Globus pallidus (tissue), 1 donor: ENCODE data around the gene OR1D5.
A peak's percentile ranks its signal among the peaks of the same experiment; 100 is the strongest.
"Not testable (repeated sequence)": the region's sequence is repeated elsewhere in the genome, so short reads cannot be mapped to it uniquely, and the experiment has no call there.

Source experiments
- DNase-seq: peaks from one replicate; pipeline ENCODE4 v3.0.0-alpha.2; 2015; ENCODE audit warnings: low spot score

The OR1D5 gene, protein sequence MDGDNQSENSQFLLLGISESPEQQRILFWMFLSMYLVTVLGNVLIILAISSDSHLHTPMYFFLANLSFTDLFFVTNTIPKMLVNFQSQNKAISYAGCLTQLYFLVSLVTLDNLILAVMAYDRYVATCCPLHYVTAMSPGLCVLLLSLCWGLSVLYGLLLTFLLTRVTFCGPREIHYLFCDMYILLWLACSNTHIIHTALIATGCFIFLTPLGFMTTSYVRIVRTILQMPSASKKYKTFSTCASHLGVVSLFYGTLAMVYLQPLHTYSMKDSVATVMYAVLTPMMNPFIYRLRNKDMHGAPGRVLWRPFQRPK

DNA sequence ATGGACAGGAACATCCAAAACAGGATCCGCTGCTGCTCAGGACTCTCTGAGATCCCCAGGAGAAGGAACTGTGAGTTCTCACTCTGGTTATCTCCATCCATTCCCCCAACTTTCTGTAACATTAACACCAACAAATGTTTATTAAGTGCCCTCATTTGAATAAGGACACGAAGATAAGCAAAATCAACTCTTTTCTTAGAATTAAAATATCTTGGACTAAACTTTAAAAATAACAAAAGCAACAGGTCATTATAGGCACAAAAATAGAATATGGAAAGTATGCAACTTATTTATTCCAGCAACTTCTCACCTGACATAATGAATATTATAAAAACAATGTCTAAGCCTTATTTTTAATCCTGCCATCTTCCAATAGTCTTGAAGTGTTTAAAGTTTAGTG lies at the start of gene OR1D5:
OR1D5 (minus strand) TSS at position 101 of the 400 bp plus-strand sequence; CDS start at position 101, 0 bp downstream.
- not testable (repeated sequence) for DNase-seq

DNA sequence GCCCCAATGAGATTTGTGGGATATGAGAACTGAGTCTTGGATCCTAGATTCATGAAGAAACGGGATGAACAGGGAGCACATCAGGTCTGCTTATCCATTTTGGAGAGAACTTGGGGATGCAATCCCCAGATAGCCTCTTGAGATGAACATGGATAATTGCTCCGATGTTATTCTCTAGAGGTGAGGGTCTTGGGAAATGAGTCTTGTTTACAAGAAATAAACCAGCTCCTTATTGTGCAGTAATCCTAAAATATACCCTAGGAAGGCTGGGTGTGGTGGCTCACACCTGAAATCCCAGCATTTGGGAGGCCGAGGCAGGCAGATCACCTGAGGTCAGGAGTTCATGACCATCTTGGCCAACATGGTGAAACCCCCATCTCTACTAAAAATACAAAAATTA lies 40.9 kb upstream of the OR1D5 start, which contains the start of gene OR1D2:
OR1D2 (minus strand) TSS at position 101 of the 400 bp plus-strand sequence. CDS start 11,426 bp downstream, outside the sequence.
- no peak for DNase-seq

DNA sequence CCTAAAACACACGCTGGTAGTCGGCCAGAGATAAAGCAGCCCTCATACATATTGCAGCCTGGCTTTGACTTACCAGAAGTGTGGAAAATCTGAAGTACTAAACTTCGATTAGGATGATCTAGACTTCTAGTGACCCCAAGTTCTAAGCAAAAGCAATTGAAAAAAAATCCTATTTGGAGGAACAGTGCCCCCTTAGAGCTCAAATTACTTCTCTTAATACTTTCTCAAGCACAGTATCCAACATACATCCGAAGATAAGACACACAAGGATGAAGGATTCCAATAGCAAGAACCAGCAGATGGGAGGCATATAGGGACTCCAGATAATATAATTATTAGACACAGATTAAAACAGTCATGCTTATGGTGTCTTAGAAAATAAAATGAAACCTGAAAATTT lies 10.4 kb upstream of the OR1D5 start:
- not testable (repeated sequence) for DNase-seq

DNA sequence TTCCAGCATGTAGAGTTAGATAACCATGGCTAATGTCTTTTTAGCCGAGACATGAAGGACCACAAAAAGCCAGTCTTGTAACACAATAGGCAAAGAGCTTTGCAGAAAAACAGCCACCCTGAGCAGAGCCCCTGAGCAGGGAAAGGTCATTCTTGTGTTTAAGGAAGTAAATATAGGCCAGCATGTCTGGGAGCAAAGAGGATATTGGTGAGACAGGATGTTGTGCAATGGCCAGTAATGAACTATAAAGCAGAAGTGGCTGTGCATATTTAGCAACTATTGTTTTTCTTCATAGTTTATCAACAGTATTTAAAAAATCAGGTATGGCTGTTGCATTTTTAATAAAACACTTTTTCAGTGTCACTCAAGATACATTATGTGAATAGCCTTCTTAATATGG lies 1.8 kb upstream of the OR1D5 start:
- DNase-seq, result peak; percentile 38

DNA sequence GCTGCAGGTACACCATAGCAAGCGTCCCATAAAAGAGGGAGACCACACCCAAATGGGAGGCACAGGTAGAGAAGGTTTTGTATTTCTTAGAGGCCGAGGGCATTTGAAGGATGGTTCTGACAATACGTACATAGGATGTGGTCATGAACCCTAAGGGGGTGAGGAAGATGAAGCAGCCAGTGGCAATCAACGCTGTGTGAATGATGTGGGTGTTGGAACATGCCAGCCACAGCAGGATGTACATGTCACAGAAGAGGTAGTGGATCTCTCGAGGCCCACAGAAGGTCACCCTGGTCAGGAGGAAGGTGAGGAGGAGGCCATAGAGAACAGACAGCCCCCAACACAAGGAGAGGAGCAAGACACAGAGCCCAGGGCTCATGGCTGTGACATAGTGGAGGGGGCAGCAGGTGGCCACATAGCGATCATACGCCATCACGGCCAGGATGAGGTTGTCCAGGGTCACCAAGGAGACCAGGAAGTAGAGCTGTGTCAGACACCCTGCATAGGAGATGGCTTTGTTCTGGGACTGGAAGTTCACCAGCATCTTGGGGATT lies 506 bp downstream of the OR1D5 start:
- DNase-seq, result not testable (repeated sequence)

DNA sequence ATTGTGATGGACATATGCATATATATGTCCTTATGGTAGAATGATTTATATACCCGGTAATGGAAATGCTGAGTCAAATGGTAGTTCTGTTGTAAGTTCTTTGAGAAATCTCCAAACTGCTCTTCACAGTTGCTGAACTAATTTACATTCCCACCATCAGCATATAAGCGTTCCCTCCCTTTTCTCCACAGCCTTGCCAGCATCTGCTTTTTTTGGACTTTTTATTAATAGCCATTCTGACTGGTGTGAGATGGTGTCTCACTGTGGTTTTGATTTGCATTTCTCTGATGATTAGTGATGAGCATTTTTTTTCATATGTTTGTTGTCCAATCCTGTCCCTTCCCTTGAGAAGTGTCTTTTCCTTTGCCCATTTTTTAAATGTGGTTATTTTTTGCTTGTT lies 8.5 kb downstream of the OR1D5 start:
- not testable (repeated sequence) for DNase-seq

DNA sequence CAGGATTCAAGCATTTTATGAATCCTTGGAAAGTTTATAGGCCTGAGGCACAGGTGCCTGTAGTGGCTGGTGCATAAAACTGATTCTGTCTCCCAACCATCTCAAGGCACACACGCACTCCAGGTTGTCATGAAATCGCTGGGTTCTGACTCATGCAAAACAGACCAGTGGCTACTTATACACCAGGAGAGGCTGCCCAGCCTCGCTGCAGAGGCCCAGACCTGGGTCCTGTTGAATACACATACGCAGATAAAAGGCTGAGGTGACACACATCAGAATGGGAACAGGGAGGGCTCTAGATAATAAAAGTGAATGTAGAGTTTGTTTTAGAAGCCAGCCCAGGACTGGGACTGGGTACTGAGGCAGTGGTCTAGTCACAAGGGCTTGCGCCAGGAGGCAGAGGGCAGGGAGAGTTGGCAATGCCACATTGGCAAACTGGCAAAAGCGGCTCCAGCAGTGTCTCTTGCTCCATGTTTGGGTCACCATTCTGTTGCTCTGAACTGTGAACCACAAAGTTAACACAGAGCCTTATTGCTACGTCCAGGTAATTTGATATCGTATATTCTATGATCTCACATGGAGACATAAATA lies 13.6 kb downstream of the OR1D5 start:
- DNase-seq, result no peak

DNA sequence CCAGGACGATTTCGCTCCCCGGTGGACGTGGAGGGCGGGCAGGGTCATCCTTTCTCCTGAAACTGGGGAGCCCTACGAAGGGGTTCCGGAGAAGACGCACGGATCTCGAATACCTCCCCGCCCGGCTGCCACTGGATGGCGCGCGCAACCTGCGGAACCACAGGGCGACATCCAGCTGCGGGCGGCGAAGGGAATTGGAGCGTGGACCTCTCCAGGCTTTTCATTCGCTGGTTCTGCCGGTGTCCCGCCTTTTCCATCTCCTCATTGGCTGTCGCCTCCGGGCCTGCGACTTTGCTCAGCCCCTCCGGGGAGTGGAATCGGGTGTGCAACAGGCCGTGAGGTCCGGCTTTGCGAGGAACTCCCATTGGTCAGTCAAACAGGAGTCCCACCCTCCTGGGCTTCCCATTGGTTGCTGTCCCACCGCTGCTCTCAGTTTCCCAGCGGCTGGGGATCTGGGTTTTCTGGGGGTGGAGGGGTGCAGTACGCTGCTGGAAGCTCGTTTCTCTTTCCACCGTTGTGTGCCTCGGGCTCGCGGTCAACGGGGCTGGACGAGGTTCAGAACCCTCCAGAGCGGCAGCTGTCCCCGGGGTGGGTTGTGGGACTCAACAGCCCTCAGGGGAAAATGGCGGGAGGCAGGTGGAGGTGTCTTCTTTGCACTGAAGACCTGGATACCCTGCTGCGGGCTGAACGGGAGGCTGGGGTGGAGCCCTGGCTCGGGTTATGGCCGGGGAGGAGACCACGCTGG lies 14.5 kb downstream of the OR1D5 start:
- peak; percentile 100 for DNase-seq

DNA sequence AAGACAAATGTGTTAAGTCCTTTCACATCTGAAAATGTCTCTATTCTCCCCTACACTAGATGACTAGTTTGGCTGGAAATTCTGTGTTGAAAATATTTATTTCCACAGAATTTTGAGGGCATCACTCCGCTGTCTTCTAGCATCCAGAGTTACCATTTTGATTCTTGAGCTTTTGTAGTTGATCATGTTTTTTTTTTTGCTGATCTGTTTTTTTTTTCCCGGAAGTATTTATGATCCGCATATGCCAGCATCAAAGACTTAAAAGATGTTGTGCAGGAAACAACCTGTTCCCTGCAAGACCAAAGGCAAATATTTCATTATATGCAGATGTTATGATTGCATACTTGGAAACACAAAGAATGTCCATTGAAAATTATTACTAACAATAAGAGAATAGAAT lies 16.7 kb downstream of the OR1D5 start:
- DNase-seq, result no peak

DNA sequence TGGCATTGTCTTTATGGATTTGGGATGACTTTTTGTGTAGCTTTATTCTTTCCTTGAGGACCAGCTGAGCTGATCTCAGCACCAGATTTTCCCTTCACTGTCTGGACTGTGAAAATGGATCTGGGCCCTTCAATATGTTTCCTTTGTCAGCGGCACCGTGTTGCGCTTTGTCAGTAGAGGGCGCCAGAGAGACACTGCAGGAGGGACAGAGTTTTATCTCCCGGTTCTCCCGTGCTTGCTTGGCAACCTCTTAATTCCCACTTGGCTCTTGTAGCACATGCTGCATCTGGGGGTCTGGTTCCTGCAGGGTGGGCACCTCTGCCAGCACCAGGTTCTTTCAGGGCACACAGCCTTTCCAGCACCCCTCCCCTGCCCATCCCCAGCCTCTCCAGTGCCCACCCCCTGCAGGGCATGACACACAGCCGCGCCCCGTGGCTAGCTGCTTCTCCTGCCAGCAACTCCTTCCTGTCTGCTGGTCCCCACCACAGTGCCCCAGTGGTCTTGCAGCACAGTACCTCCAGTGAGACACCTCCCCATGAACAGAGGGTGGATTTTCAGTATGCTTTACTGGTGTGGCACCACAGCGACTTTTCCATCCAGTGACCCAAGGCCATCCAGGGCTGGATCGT lies 19.6 kb downstream of the OR1D5 start:
- no peak for DNase-seq

DNA sequence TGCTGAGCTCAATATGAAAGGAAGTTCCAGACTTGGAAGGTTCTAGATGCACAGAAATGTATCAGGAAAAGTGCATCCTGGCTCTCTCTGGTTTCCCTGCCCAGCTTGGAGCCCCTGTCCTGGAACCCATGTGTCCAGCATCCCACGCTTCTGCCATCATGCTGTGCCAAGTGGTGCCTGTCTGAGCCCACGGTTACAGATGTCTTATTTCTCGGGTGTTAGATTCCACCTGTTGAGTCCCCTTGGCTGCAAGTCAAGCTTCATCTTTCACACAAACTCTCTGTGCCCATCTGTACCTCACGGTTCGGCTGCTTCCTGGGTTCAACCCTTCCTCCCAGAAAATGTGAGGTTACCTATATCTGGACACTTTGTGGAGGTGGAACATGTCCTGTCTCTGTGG lies 22.5 kb downstream of the OR1D5 start:
- DNase-seq, result no peak

DNA sequence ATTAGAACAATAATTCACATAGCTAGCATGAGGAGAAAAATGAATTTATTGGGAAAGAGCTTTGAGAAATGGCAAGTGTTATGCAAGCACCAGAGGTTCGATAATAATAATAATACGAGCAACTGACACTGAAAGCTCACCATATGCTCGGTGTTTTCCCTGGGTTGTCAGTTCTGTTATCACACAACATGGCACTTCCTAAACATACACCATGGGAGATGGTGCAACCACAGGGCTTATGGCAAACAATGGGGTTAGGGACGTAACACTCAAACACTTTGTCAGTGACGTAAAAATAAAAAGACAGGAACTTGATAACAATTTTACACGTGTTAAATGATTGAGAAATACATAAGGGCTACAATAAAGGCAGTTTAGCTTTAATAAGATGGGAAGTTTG lies 23.7 kb downstream of the OR1D5 start:
- no peak for DNase-seq

DNA sequence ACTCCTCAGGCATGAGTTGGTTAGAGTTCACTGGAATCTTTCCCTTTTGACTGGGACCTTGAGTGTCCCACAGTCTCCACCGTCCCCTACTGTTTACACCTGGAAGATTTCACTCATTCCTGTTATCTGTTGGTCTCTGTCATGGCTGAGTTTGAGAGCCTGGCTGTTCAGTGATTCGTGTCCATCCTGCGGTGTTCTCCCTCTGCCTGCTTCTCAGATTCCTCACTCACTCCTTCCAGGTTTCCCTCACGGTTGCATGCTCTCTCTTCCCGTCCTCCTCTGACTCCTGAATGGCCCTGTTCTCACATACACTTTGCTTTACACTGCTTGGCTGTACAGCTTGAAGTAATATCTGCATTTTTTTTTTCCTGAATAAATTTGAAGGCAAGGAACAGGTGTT lies 24.5 kb downstream of the OR1D5 start:
- DNase-seq, result no peak

DNA sequence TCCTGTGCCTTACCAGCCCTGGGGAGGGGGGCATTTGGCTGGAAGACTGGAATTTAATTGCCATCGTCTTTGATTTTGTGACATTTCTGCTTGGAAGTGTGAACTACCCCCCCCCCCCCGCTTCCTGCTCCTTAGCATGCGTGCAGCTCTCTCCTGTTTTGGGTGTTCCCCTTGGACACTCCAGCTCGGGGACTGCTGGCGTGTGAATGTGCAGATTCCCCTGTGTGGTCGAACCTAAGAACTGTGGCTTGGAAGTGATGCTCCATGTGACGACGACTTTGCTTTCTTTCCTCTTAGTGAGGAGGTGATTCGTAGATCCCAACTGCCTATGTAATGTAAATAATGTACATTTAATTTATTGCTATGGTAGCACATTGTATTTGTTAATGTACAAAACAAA lies 26.1 kb downstream of the OR1D5 start:
- DNase-seq, result no peak

DNA sequence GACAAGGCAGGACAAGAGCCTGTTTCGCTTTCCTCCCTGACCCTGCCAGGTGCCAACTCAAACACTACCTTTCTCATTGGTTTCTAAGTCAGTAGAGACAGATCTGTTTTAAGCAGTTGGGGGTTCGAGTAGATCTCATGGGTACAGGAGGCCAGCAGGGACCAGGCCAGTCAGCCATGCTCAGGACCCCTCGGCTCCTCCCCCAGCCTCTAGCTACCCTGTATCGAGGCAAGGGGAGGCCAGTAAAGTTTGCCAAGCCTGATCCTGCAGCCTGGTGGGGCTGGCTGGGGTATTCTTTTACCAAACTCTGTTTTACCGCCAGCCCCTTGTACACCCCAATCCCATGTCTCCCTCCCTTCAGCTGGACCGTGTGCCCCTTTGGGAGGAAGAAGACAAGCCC lies 26.6 kb downstream of the OR1D5 start:
- no peak for DNase-seq

DNA sequence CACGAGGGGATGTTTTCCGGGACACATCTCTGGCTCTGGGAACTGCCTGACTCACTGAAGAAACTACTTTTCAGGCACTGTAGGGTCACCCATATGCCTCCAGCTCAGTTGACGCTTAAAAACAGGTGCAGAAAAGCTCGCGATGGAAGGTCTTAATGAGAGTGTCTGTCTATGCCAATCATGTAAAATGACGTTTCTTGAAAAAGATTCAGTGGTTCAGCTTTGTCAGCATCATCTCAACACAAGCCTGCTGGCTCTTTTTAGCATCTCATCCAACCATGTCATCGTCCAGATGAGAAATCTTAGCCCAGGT lies 27.5 kb downstream of the OR1D5 start:
- no peak for DNase-seq

DNA sequence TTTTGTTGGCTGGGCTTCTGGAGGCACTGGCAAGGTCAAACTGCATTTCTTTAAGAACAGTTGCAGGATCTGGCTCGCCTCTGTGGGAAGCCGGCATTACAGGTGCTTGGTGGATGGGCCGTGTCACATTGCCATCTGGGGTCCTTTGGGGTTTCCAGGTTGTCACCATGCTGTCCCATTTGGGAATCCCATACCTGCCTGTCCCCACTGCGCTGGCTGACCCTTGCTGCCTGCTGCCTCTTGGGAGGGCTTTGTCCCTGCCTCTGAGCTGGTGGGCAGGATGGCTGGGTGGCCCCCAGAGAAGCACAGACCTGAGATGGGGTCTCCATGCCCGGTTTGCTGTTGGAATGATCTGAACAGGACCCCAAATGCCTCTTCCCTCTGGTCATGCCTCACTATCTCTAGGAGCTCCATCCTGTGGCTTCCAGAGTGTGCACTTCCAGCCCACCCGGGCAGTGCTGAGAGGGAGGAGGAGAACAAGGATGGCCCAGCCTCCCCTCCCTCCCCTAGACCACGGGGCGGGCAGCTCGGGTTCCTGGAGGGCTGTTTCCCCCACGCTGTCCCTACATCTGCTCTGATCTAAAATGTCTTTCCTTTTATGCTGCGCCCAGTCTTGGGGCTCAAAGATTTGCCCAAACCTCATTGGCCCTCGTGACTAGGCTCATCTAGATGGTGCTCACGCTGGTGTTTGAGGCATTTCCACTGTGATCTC lies 28.0 kb downstream of the OR1D5 start:
- DNase-seq, result no peak

DNA sequence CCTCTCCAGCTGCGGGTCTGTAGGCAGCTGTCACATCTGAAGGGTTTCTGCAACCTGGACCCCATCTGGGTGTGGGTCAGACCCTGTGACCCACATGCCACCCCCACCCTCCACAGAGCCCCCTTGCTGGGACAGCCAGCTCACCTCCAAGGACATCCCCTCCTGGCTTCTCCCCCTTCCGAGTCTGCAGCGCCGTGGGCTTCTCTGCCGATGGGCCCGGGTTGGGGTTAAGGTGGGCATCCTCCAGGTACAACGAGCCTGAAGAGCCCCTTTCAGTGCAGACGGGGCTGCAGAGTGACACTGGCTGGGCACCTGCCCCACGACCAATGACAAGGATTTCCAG lies 28.9 kb downstream of the OR1D5 start:
- no peak for DNase-seq

DNA sequence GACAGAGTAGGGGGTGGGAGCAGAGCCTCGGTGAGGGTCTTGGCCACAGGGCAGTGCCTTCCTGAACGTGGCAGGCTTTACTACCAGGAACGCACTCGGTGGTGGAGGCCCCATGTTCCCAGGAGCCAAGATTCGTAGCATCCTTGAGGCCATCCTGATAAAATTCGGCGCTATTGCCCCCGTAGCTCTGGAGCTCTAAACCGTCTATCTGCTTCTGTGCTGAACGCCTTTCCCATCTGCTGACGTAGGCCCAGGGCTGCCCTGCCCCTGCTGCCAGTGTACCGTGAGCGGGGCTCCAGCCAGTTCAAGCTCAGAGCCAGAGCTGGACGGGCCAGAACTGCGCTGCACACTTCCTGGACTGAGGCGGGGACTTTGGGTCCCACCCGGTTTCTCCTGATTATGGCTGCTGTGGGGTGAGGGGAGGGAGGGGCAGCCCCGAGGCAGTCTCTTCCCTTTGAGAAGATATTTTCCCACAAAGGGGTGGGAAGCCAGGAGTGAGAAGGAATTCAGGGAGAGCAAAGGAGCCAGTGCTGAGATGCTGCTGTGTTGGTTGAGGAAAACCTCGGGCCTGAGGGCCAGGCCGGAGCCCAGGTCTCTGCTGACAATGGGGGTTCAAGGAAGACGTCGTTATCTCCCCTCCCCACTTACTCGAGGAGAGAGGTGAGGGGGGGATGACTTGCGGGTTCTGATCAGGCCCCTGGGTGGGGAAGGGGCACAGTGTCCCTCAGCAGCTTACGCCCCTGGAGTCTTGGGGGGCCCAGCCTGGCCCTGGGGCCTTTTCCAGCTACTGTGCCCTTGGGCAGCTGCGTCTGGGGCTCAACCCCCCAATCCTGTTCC lies 29.4 kb downstream of the OR1D5 start:
- no peak for DNase-seq

DNA sequence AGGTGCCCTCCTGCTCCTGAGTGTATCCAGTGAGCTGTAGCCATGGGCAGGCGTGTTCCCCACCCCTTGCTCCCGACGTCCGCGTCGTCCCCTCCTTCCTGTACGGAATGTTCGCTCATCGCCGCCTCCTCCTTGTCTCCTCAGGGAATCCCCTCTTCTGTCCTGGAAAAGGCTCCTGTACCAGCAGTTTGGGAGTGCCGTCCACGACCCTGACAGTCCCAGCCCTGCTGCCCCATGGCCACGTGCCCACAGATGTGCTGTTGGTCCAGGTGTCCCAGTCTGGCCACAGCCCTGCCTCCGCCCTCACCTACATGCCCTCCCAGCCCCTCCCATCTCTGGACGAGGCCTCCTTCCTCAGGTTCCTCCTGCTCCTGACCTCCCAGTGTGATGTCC lies 30.2 kb downstream of the OR1D5 start:
- no peak for DNase-seq
